Measurements from ENCODE around the gene MDM1.

DNA sequence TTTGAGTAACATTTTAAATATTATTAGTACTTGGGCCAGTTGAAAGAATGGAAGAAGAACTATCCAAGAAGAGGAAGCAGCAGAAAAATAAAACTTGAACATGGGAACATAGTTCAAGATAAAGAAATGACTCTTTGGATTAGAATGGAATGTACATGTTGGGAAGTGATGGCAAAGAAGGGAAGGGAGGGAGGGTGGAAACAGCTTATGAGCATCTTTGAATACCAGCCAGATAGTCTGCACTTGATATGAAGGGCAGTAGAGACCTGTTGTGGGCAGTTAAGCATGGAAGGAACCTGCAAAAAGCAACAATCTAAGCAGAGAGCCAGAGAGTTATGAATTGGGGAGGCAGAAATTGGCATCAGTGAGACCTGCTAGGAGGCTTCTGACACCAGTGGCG is 68.8 kb downstream of the MDM1 start:
- no peak for TF ChIP-seq ZNF607 (CRISPR knock-in tag; IDR thresholded peaks at IDR 0.05; ENCODE audit: borderline replicate concordance)
- TF ChIP-seq ZNF331 (CRISPR knock-in tag; IDR thresholded peaks at IDR 0.05): no peak
- no peak for TF ChIP-seq NFIC (IDR thresholded peaks at IDR 0.05; ENCODE audit: low read length)
- no peak for TF ChIP-seq KDM4B (CRISPR knock-in tag; IDR thresholded peaks at IDR 0.05)
- TF ChIP-seq, protein P1, sequence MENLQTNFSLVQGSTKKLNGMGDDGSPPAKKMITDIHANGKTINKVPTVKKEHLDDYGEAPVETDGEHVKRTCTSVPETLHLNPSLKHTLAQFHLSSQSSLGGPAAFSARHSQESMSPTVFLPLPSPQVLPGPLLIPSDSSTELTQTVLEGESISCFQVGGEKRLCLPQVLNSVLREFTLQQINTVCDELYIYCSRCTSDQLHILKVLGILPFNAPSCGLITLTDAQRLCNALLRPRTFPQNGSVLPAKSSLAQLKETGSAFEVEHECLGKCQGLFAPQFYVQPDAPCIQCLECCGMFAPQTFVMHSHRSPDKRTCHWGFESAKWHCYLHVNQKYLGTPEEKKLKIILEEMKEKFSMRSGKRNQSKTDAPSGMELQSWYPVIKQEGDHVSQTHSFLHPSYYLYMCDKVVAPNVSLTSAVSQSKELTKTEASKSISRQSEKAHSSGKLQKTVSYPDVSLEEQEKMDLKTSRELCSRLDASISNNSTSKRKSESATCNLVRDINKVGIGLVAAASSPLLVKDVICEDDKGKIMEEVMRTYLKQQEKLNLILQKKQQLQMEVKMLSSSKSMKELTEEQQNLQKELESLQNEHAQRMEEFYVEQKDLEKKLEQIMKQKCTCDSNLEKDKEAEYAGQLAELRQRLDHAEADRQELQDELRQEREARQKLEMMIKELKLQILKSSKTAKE (CRISPR knock-in tag; IDR thresholded peaks at IDR 0.05; ENCODE audit: borderline replicate concordance): no peak
- no peak for TF ChIP-seq YEATS4 (CRISPR knock-in tag; IDR thresholded peaks at IDR 0.05; ENCODE audit: borderline replicate concordance)
- no peak for TF ChIP-seq BRCA1 (CRISPR knock-in tag; IDR thresholded peaks at IDR 0.05)
- TF ChIP-seq KAT7 (CRISPR knock-in tag; IDR thresholded peaks at IDR 0.05; ENCODE audit: borderline replicate concordance): no peak
- TF ChIP-seq HOXA9 (CRISPR knock-in tag; IDR thresholded peaks at IDR 0.05; ENCODE audit: borderline replicate concordance): no peak
- TF ChIP-seq ZBTB7A (CRISPR knock-in tag; IDR thresholded peaks at IDR 0.05): no peak
